Neutrophil (primary cell): ENCODE results near the gene STK26.
A peak's percentile ranks its signal among the peaks of the same experiment; 100 is the strongest.

Experiments
- H3K27ac ChIP-seq: fragments of 200-600 bp; sonication (generic); 2 replicates; pipeline ENCODE4 v1.5.1; 2016; ENCODE audit warnings: mild to moderate bottlenecking, moderate library complexity
- H3K27me3 ChIP-seq: fragments of 200-600 bp; sonication (generic); 2 replicates; pipeline ENCODE4 v1.6.0; 2016; ENCODE audit warnings: mild to moderate bottlenecking
- H3K36me3 ChIP-seq: fragments of 200-600 bp; sonication (generic); 2 replicates; pipeline ENCODE4 v1.5.1; 2017
- H3K4me1 ChIP-seq, 2 experiments: fragments of 200-600 bp in 1 of 2; sonication (generic) in 1 of 2; 1 replicate in 1 of 2; 2 replicates in 1 of 2; pipeline versions ENCODE4 v1.5.1 to v1.6.1; 2013 to 2016; ENCODE audit warnings: low read depth in 1 of 2, low read length in 1 of 2, mild to moderate bottlenecking in 1 of 2, moderate library complexity in 1 of 2; ENCODE audit not compliant: control insufficient read depth in 1 of 2, insufficient read depth in 1 of 2
- H3K4me3 ChIP-seq, 2 experiments: fragments of 200-600 bp in 1 of 2; sonication (generic) in 1 of 2; 1 replicate in 1 of 2; 2 replicates in 1 of 2; pipeline ENCODE4 v1.5.1; 2013 to 2016; ENCODE audit warnings: low read depth in 1 of 2, low read length in 1 of 2, mild to moderate bottlenecking in 1 of 2, moderate library complexity in 1 of 2
- H3K9me3 ChIP-seq: fragments of 200-600 bp; sonication (generic); 2 replicates; pipeline ENCODE4 v1.5.1; 2016
- TF ChIP-seq, protein P1 (sequence below): fragments of 200-600 bp; sonication (generic); IDR thresholded peaks from 2 replicates; pipeline ENCODE4 v1.5.1; 2016; ENCODE audit warnings: antibody characterized with exemption

The STK26 gene

DNA sequence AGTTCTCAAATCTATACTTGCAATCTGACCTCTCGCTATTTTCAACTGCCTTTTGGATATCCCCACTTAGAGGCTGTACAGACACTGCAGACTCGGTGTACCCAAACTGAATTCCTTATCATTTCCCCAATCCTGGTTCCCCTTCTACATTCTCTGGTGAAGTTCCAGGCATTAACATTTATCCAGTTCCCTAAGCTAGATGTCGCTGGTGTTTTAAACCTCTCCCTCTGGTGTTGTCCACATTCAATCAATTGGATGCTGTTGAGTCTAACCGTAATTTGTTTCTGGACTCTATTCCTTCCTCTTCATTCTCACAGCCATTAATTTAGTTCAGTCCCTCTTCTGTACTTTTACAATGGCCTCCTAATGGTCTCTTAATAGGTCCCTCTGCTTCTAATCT, 7.2 kb upstream of the STK26 start:
- Histone ChIP-seq H3K36me3 (no peaks in the 10 kb centered on the region), H3K4me3 (no peak overlapping the region), H3K9me3 (no peaks in the 10 kb centered on the region), H3K27me3 (no peaks in the 10 kb centered on the region), H3K27ac (peak overlapping the region; percentile 78), H3K4me1 (peaks cover 38 to 48% of the 10 kb centered on the region in 2 experiments)
- TF ChIP-seq, protein P1, sequence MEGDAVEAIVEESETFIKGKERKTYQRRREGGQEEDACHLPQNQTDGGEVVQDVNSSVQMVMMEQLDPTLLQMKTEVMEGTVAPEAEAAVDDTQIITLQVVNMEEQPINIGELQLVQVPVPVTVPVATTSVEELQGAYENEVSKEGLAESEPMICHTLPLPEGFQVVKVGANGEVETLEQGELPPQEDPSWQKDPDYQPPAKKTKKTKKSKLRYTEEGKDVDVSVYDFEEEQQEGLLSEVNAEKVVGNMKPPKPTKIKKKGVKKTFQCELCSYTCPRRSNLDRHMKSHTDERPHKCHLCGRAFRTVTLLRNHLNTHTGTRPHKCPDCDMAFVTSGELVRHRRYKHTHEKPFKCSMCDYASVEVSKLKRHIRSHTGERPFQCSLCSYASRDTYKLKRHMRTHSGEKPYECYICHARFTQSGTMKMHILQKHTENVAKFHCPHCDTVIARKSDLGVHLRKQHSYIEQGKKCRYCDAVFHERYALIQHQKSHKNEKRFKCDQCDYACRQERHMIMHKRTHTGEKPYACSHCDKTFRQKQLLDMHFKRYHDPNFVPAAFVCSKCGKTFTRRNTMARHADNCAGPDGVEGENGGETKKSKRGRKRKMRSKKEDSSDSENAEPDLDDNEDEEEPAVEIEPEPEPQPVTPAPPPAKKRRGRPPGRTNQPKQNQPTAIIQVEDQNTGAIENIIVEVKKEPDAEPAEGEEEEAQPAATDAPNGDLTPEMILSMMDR: no peak

DNA sequence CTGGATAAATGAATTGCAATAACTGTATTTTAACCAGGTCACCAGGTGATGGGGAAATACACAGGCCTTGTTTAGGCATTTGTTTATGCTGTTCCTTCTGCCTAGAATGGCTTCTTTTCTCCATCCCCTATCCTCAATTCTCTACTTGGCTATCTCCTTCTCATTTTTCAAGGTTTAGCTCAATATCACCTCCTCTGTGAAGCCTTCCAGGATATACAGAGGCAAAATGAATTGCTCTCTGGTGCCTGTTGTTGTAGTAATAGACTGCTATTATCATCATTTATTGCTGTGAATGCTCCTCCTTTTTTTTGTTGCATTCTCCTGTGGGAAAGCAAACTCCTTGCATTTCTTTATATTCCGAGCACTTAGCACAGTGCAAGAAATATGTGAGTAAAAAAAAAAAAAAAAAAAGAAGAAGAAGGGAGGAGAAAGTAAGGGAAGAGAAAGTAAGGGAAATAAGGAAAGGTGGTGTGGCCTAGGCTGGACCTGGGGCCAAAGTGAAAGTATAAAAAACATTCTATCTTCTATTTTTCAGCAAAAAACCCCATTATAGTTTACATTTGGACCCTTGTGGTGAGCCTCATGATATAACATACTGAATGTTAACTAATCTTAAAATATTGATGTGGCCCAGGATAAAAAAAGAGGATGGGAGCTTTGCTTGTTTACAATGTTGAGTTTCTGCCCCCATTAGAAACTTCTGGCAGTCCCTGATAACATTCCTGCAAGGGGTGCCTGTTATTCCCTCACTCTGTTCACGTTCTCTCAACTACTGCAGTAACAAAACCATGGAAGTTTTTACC, 6.3 kb upstream of the STK26 start:
- Histone ChIP-seq H3K27me3 (no peaks in the 10 kb centered on the region), H3K27ac (peak overlapping the region; percentile 78)
- TF ChIP-seq, protein P1: no peak

DNA sequence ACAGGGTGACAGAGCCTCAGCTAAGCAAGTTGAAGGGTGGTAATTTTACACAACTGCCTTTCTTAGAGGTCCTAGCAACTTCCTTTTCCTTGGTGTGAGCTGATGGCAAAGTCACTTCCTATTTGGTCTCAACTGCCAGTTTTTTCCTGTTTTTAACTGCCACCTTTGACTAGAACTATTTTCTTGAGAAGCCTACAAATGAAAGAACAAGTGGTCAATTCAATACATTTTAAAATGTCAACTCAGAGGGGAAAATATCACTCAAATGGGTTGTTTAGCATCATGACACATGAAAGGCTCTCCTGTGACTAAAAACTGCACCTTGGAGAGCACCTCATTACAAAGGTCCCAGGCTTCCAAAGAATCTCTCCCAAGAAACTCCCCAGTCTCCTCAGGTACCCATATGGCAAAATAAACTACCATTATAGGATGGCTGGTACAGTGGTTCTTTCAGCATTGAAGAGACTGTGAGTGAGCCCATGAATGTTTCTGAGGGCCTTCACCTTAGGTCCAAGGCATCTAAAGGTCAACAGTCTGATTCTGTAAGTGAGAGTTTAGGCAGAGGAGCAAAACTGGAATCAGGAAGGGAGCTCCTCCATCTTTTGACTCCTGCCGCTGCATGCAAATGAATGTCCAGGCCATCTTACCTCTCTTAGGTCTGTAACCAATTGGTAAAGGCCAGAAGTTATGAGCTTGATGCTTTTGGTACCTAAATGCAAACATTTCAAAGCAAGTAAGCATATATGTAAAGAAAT, 5.5 kb upstream of the STK26 start:
- Histone ChIP-seq H3K4me1 (peaks cover 52 to 66% of the 10 kb centered on the region in 2 experiments), H3K27ac (peak overlapping the region; percentile 78), H3K27me3 (no peaks in the 10 kb centered on the region), H3K9me3 (no peaks in the 10 kb centered on the region), H3K4me3 (peak overlapping the region; percentile 17 to 24), H3K36me3 (no peaks in the 10 kb centered on the region)
- TF ChIP-seq, protein P1: no peak

More for the DNA sequence above, 6.3 kb upstream of the STK26 start:
- Histone ChIP-seq H3K36me3 (no peaks in the 10 kb centered on the region), H3K9me3 (no peaks in the 10 kb centered on the region), H3K4me1 (peaks cover 45 to 58% of the 10 kb centered on the region in 2 experiments), H3K4me3 (peak overlapping the region; percentile 17 to 24)

DNA sequence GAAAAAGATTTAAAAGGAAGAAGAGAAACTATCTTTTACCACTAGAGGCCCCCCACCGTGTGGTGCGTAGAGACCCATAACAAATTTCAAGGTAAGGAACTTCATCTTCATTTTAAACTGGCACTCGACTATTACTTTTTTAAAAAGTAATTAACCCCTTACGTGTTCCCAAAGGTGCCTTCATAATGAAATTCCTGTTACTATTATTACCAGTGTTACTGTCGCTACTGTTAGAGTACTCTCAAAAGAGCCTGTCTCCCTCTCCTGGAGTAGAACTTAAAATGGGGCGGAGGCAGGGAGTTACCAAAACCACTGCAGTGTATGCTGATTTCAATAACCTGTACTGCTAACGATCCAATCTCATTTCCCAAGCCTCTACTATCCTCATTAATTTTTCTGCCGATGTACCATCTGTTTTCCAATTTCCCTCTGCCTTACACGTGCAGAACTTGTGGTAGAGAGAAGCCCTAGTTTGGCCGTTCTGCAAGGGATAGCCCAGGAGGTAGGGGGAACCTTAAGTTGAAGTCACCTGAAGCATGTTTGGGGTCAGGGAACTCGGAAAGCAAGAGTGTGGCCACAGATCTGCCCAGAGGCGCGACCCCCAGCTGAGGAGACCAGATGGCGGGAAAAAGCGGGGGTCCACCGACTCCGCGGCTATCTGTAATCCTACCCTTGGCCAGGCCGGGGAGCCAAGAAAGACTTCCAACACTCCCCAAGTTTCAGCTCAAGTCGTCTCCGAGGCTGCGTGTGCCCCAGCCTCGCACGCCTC, 720 bp upstream of the STK26 start:
- no peaks in the 10 kb centered on the region for H3K27me3 ChIP-seq
- H3K4me1 ChIP-seq: peaks cover 42 to 66% of the 10 kb centered on the region in 2 experiments
- H3K4me3 ChIP-seq: peak overlapping the region; percentile 76 to 78
- H3K9me3 ChIP-seq: no peaks in the 10 kb centered on the region
- H3K36me3 ChIP-seq: no peaks in the 10 kb centered on the region
- TF ChIP-seq, protein P1: no peak
- peak overlapping the region; percentile 88 for H3K27ac ChIP-seq

DNA sequence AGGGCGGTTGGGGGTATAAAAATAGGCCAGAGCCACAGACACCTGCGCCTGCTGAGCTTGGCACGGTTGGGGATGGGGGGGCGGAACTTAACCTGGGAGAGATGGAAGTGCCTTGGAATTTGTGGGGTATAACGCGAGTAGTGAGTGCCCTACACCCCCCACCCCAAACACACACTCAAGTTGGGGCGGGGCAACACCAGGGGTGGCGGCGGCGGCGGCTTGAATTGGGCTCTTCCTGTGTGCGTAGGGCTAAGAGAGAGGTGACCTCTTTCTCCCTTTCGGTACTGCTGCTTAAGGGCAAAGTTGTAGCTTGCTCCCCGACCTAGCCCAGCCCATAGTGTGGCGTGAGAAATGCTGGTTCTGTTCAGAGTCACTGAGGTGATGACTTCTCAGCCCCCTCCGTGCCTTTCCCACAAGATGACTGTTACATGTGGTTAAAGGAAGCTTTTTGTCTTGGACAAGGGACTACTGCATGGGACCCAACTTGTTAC, 839 bp downstream of the STK26 start:
- Histone ChIP-seq H3K27ac (peak overlapping the region; percentile 88), H3K27me3 (no peaks in the 10 kb centered on the region), H3K36me3 (no peaks in the 10 kb centered on the region), H3K4me1 (peaks cover 30 to 54% of the 10 kb centered on the region in 2 experiments), H3K4me3 (peak overlapping the region; percentile 76 to 78), H3K9me3 (no peaks in the 10 kb centered on the region)
- TF ChIP-seq, protein P1: no peak
